Measurements from ENCODE around the gene LRRN2. TPM values are rescaled to one million over a fixed set of nuclear protein-coding genes. Genes with fewer than 3 reads are reported as not detected.

The LRRN2 gene
- total and polyA plus RNA-seq, 9 donors = 0.23 to 9.7 (median 3.7) TPM

DNA sequence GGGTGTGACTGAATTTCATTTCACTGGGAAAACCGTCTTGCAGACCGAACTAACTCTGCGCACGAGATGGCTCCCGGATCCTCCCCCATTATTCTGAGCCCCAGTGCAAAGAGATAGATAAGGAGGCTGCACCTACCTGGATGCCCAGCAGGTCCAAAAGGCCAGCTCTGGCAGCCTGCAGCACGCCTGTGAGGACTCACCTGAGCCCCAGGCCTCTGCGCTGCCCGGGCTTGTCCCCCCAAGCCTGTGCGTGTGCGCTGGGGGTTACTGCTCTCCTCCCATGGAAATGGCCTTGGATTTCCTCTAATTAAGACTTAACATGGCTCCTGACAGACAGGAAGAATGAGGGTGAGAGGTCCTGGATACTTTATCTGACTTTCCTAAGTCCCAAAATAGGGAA, 85.9 kb downstream of the LRRN2 start:
- intact Hi-C loops (cut with DNase I) = no loop called here
- no peak for TF ChIP-seq EP300 (IDR thresholded peaks at IDR 0.05)
- 72 to 76% (median 72%) methylated on average over 10 of the region's 10 CpGs for WGBS, 3 donors
- Histone ChIP-seq H3K9me3 (no peaks in the 10 kb centered on the region), H3K36me3 (no peaks in the 10 kb centered on the region), H3K4me3 (no peak overlapping the region), H3K27ac (no peak overlapping the region), H3K4me1 (ENCODE audit: insufficient read depth) (no peaks in the 10 kb centered on the region), H3K27me3 (no peaks in the 10 kb centered on the region)
- DNase-seq = no peak

DNA sequence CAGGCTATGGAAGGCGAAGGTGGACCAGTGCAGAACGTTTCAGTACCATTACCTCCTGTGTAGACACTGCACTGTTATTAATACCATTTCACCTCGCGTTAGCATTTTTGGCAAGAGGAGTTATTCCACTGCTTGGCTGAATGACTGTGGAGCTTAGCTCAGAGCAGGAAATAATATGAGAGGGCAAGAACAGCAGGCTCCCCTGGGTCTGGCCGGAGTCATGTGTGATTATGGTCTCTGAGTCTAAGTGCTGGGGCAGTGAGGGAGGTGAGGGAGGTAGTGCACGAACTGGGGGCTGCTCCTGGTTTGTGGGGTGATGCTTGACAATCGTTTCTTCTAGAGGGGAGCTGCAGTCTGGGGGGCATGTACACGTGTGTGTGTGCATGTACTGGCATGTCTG, 86.4 kb downstream of the LRRN2 start:
- Histone ChIP-seq H3K4me3 (no peak overlapping the region), H3K27me3 (no peaks in the 10 kb centered on the region), H3K27ac (no peak overlapping the region), H3K9me3 (no peaks in the 10 kb centered on the region), H3K4me1 (ENCODE audit: insufficient read depth) (no peaks in the 10 kb centered on the region), H3K36me3 (no peaks in the 10 kb centered on the region)
- intact Hi-C loops (cut with DNase I) = no loop called here
- WGBS, 3 donors = 53 to 61% (median 55%) methylated on average over 8 of the region's 8 CpGs
- DNase-seq = no peak
- TF ChIP-seq EP300 (IDR thresholded peaks at IDR 0.05) = no peak
- no peak for TF ChIP-seq CTCF (IDR thresholded peaks at IDR 0.05)
- no peak for TF ChIP-seq POLR2A (IDR thresholded peaks at IDR 0.05)

DNA sequence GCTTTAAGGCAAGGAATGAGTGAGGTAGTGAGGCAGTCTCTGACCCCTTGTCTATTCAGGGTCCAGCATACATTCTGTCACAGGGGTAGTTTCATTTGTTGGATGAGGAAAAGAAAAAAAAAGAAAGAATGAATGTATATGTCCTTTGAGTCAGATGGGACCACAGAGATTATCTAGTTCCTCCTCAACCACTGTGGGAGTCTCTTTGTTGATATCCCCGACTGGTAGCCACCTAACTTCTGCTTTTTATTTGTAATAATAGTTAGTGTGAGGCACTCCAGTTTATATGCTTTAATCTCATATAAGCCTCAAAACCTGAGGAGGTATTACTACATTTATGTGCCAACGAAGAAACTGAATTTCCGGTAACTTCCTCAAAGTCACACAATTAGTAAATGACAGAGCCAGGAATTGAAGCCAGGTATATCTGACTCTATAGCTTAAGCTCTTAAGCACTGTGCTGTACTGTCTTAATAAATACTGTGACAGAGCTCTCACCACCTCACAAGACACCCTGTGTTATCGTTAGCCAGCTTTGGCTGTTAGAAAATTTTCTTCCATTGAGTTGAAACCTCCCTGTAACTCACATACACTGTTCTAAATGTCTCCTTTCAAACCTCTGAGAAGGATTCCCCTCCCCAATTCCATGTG, 87.1 kb downstream of the LRRN2 start:
- DNase-seq = no peak
- no peak overlapping the region for H3K27ac ChIP-seq
- no peak overlapping the region for H3K4me3 ChIP-seq
- H3K27me3 ChIP-seq = no peaks in the 10 kb centered on the region
- no peaks in the 10 kb centered on the region for H3K36me3 ChIP-seq
- no peaks in the 10 kb centered on the region for H3K9me3 ChIP-seq
- H3K4me1 ChIP-seq (ENCODE audit: insufficient read depth) = no peaks in the 10 kb centered on the region
- 82 to 89% (median 87%) methylated on average over 4 of the region's 4 CpGs for WGBS, 3 donors
- TF ChIP-seq CTCF (IDR thresholded peaks at IDR 0.05) (no peak), EP300 (IDR thresholded peaks at IDR 0.05) (no peak), POLR2A (IDR thresholded peaks at IDR 0.05) (no peak)
- intact Hi-C loops (cut with DNase I) = no loop called here

- H3K27me3 ChIP-seq = no peaks in the 10 kb centered on the region
- no peaks in the 10 kb centered on the region for H3K4me1 ChIP-seq (ENCODE audit: insufficient read depth)
- no peaks in the 10 kb centered on the region for H3K36me3 ChIP-seq
- H3K9me3 ChIP-seq = no peaks in the 10 kb centered on the region
- H3K27ac ChIP-seq = no peak overlapping the region
- no peak overlapping the region for H3K4me3 ChIP-seq
- no peak for TF ChIP-seq POLR2A (IDR thresholded peaks at IDR 0.05)
- TF ChIP-seq EP300 (IDR thresholded peaks at IDR 0.05) = no peak
- no peak for TF ChIP-seq CTCF (IDR thresholded peaks at IDR 0.05)
- DNase-seq = no peak
- intact Hi-C loops (cut with DNase I) = no loop called here
- 68 to 71% (median 69%) methylated on average over 10 of the region's 10 CpGs for WGBS, 3 donors
Observed at GRCh38 chr1:204592246-204592948, 93.1 kb downstream of the LRRN2 start.

DNA sequence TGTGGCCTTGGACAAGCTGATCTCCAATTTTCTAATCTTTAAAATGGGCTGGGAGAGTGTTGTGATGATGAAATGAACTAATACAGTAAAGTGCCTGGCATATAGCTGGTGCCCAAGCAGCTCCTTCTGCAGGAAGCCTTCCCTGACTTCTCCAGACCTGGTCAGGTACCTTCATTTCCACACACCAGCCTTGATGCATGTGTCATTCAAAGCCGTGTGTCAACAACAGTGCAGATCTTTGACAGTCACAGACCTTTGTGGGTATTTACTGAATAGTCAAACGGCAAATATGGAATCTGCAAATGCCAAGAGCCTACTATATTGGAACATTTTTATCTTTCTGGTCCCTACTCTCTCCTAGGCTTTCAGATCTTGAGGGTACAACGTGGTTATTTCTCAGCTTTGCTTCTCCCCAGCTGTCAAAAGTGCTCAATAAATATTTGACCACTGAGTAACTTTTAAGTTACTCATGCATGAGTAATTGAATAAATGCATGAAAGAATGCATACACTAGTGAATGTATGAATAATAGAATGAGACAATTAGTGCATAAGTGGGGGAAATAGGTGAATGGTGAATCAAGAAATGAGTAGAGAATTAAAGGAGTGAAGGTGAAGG, 94.0 kb downstream of the LRRN2 start:
- H3K27me3 ChIP-seq = no peaks in the 10 kb centered on the region
- no peak overlapping the region for H3K4me3 ChIP-seq
- no peak overlapping the region for H3K27ac ChIP-seq
- no peak for DNase-seq
- no peaks in the 10 kb centered on the region for H3K36me3 ChIP-seq
- no peaks in the 10 kb centered on the region for H3K9me3 ChIP-seq
- TF ChIP-seq POLR2A (IDR thresholded peaks at IDR 0.05) = no peak
- TF ChIP-seq CTCF (IDR thresholded peaks at IDR 0.05) = no peak
- no peak for TF ChIP-seq EP300 (IDR thresholded peaks at IDR 0.05)
- H3K4me1 ChIP-seq (ENCODE audit: insufficient read depth) = no peaks in the 10 kb centered on the region
- 63 to 69% (median 67%) methylated on average over 3 of the region's 3 CpGs for WGBS, 3 donors
- intact Hi-C loops (cut with DNase I) = no loop called here
